K562 (cell line): ENCODE results near the gene DCST1. TPM values are rescaled to one million over a fixed set of nuclear protein-coding genes. Genes with fewer than 3 reads are reported as not detected.

Experiments used
- ATAC-seq: fragments of 200-7000 bp; cut with Tn5 transposase; 3 replicates; pipeline ENCODE4 v1.9.1; 2020; ENCODE audit warnings: moderate library complexity
- BruUV-seq: library from RNA; stranded (reverse); fragments of 400-500 nt; replicated peaks from 2 replicates; lab custom pipeline; 2021; lab: Mats Ljungman, UMichigan
- CTCF ChIA-PET: fragments of 300-600 bp; formaldehyde crosslinking; extraction: SDS; loops from one replicate; lab custom pipeline; 2021; ENCODE audit warnings: low intra/inter-chr PET ratio; lab: Yijun Ruan, JAX
- POLR2A ChIA-PET: fragments of 300-600, 350-650 bp; sonication (Branson Sonifier 250); formaldehyde crosslinking; extraction: SDS; loops from one replicate; lab custom pipeline; 2021; ENCODE audit warnings: antibody characterized with exemption, inconsistent platforms; lab: Yijun Ruan, JAX
- DNase-seq, 4 experiments: peaks; one replicate each; pipeline versions ENCODE4 v3.0.0 to v3.0.0-alpha.2; 2011 to 2018; ENCODE audit warnings: low spot score in 3 of 4, mixed read lengths in 3 of 4; ENCODE audit errors: extremely low read depth in 1 of 4
- FAIRE-seq: peaks from 2 replicates; lab custom pipeline; 2011; peaks lifted over from hg19 to GRCh38; lab: Jason Lieb, UNC
- H2AFZ ChIP-seq: 2 replicates; pipeline ENCODE4 v1.6.0; 2011; ENCODE audit warnings: low read depth, low read length, control low read depth, inconsistent platforms
- H3K27ac ChIP-seq: fragments of 200-600 bp; 3 replicates; pipeline ENCODE4 v1.8.0; 2011; ENCODE audit warnings: low read depth, mild to moderate bottlenecking, control low read depth, inconsistent platforms, low read length, moderate library complexity, mixed read lengths; ENCODE audit errors: extremely low read depth
- H3K27me3 ChIP-seq, 2 experiments: fragments of 300-600 bp in 1 of 2; 2 replicates in 1 of 2; 3 replicates in 1 of 2; pipeline versions ENCODE4 v1.6.0 to v1.8.0; 2011; ENCODE audit warnings: inconsistent platforms in 2 of 2, low read length in 2 of 2, mild to moderate bottlenecking in 1 of 2, mixed read lengths in 1 of 2, moderate library complexity in 1 of 2; ENCODE audit not compliant: control insufficient read depth in 2 of 2, insufficient read depth in 2 of 2
- H3K36me3 ChIP-seq: fragments of 300-600 bp; 3 replicates; pipeline ENCODE4 v1.8.0; 2011; ENCODE audit warnings: mild to moderate bottlenecking, low read length, inconsistent platforms; ENCODE audit not compliant: control insufficient read depth, insufficient read depth
- H3K4me1 ChIP-seq, 2 experiments: fragments of 200-600 bp in 1 of 2; replicated peaks in 1 of 2; 2 replicates in 1 of 2; 3 replicates in 1 of 2; pipeline versions ENCODE4 v1.5.1 to v1.8.0; 2011; ENCODE audit warnings: inconsistent platforms in 2 of 2, low read length in 2 of 2, mild to moderate bottlenecking in 1 of 2, mixed read lengths in 1 of 2, moderate library complexity in 1 of 2; ENCODE audit not compliant: control insufficient read depth in 2 of 2, insufficient read depth in 2 of 2
- H3K4me2 ChIP-seq: 2 replicates; pipeline ENCODE4 v1.6.1; 2011; ENCODE audit warnings: low read length, control low read depth, inconsistent platforms, mixed read lengths; ENCODE audit not compliant: insufficient read depth
- H3K4me3 ChIP-seq: fragments of 200-600 bp; sonication (generic), shearing (Covaris generic); 2 replicates; pipeline ENCODE4 v1.5.1; 2016; ENCODE audit warnings: control low read depth, inconsistent platforms
- H3K79me2 ChIP-seq: fragments of 200-600 bp; 3 replicates; pipeline ENCODE4 v1.8.0; 2011; ENCODE audit warnings: low read length, inconsistent platforms; ENCODE audit not compliant: control insufficient read depth, insufficient read depth
- H3K9ac ChIP-seq, 2 experiments: 2 replicates each; pipeline versions ENCODE4 v1.6.0 to v1.6.1; 2011; ENCODE audit warnings: low read depth in 2 of 2, low read length in 2 of 2, control low read depth in 1 of 2, inconsistent platforms in 1 of 2, mild to moderate bottlenecking in 1 of 2, mixed read lengths in 1 of 2; ENCODE audit not compliant: insufficient read depth in 1 of 2
- H3K9me1 ChIP-seq: one replicate; pipeline ENCODE4 v1.6.0; 2011; ENCODE audit warnings: inconsistent platforms, mild to moderate bottlenecking, low read length, moderate library complexity; ENCODE audit not compliant: control insufficient read depth, insufficient read depth
- H3K9me3 ChIP-seq: replicated peaks from 2 replicates; pipeline ENCODE4 v1.5.1; 2011; ENCODE audit warnings: low read depth, low read length, inconsistent platforms; ENCODE audit not compliant: control insufficient read depth, insufficient read depth
- H4K20me1 ChIP-seq: replicated peaks from 2 replicates; pipeline ENCODE4 v1.6.1; 2011; ENCODE audit warnings: low read length, inconsistent platforms, mixed read lengths; ENCODE audit not compliant: control insufficient read depth, insufficient read depth
- CEBPB ChIP-seq: fragments of 450-650 bp; IDR thresholded peaks from 2 replicates; pipeline ENCODE4 v1.6.1; 2016; ENCODE audit warnings: missing genetic modification characterization, missing compliant biosample characterization
- CEBPG ChIP-seq, 3 experiments: fragments of 200-800 bp in 1 of 3; sonication (Bioruptor generic) in 1 of 3; sonication (generic) in 1 of 3; formaldehyde crosslinking in 1 of 3; IDR thresholded peaks in 2 of 3; conservative IDR thresholded peaks in 1 of 3; 2 replicates each; pipeline versions ENCODE4 v1.6.1 to v1.8.0; 2016 to 2022; ENCODE audit warnings: missing compliant biosample characterization in 2 of 3, missing genetic modification characterization in 2 of 3, mild to moderate bottlenecking in 1 of 3, missing genetic modification reagents in 1 of 3
- ERF ChIP-seq: fragments of 450-650 bp; formaldehyde crosslinking; IDR thresholded peaks from 2 replicates; pipeline ENCODE4 v1.4.0; 2020; ENCODE audit warnings: mild to moderate bottlenecking, mixed read lengths
- FOXJ2 ChIP-seq: fragments of 200-800 bp; sonication (Bioruptor generic); IDR thresholded peaks from 2 replicates; pipeline ENCODE4 v1.6.1; 2016; ENCODE audit warnings: missing genetic modification characterization, missing compliant biosample characterization
- NUFIP1 ChIP-seq: fragments of 450-650 bp; IDR thresholded peaks from 2 replicates; pipeline ENCODE4 v1.6.1; 2018; ENCODE audit not compliant: partially characterized antibody
- TSHZ1 ChIP-seq: fragments of 250-450 bp; sonication (Bioruptor Pico); IDR thresholded peaks from 2 replicates; pipeline ENCODE4 v1.4.0; 2020; ENCODE audit warnings: mild to moderate bottlenecking, moderate library complexity
- ZNF146 ChIP-seq: IDR thresholded peaks from one replicate; pipeline ENCODE4 v1.6.1; 2018; ENCODE audit warnings: missing compliant biosample characterization; ENCODE audit not compliant: unreplicated experiment
- WGBS: fragments of 100-300 bp; shearing (Covaris generic); methylation state at CpG from one replicate; pipeline ENCODE4 v1.1.6; 2016; ENCODE audit warnings: low coverage, mixed read lengths; ENCODE audit not compliant: insufficient coverage; ENCODE audit errors: missing lambda C conversion rate; 5-methylcytosine and 5-hydroxymethylcytosine counted together
- in situ Hi-C: fragments of 300-500 bp; cut with MboI; formaldehyde crosslinking; loops from 4 replicates; pipeline ENCODE4 v1.15.0; 2018; ENCODE audit warnings: inconsistent platforms, mixed read lengths
- intact Hi-C: fragments of 100-400 bp; cut with micrococcal nuclease; formaldehyde crosslinking; loops from 2 replicates; pipeline ENCODE4 v1.14.2; 2022
- polyA plus RNA-seq, 8 experiments: library from polyadenylated mRNA; depleted of rRNA in 4 of 8; stranded (reverse) in 5 of 8; unstranded in 3 of 8; fragments of >200 nt; fragmentation: Nextera tagmentation in 2 of 8; fragmentation: Illumina TruSeq in 1 of 8; extraction: Ambion mirVana in 2 of 8; extraction: Trizol in 1 of 8; gene quantifications; 2 replicates each; pipeline versions ENCODE4 v1.2.1 to v1.2.3, GENCODE V29; 2011 to 2014; ENCODE audit warnings: inconsistent platforms in 1 of 8, missing spikeins in 1 of 8
- total RNA-seq, 7 experiments: library from RNA; depleted of rRNA in 6 of 7; stranded (reverse); fragments of >200 nt in 6 of 7; fragmentation: Illumina TruSeq in 2 of 7; extraction: Trizol in 2 of 7; gene quantifications; 2 replicates each; pipeline versions ENCODE4 v1.2.1 to v1.2.3, GENCODE V29; 2011 to 2021; ENCODE audit warnings: low replicate concordance in 1 of 7

The DCST1 gene
- total and polyA plus RNA-seq, 9 of the 15 experiments (the other 6 are each of a cell fraction or from before 2014, with no cell fraction given) = not detected

- no peaks in the 10 kb centered on the region for H3K36me3 ChIP-seq
Measured at GRCh38 chr1:155094622-155094948, 61.0 kb downstream of the DCST1 start.

More at GRCh38 chr1:155094622-155094948, 61.0 kb downstream of the DCST1 start:
- H3K4me2 ChIP-seq = no peak overlapping the region
- FAIRE-seq (no peak), DNase-seq (no peak), ATAC-seq (no peak)
- ChIA-PET POLR2A (interaction anchor here (1.3 kb wide), 1 partner anchor 36 kb away, joined by 5 read pairs; no protein-coding TSS in a partner anchor), CTCF (interaction anchor here (0.8 to 4.1 kb wide), 4 partner anchors 67 to 113 kb away, joined by 3 to 59 read pairs (median 4); partner anchors contain the start of genes THBS3 and TRIM46)
- no TSS peak for BruUV-seq
- H3K27ac ChIP-seq = no peak overlapping the region
- TF ChIP-seq NUFIP1 (no peak), CEBPB (tag) (peak; percentile 64), ERF (no peak), CEBPG (CRISPR knock-in tag; IDR thresholded peaks at IDR 0.05) (no peak), CEBPG (tag; conservative IDR thresholded peaks at IDR 0.05 in 1 of 2, IDR thresholded peaks at IDR 0.05 in 1 of 2) (peak; percentile 38 to 54; a peak in 2 of 4 replicates), FOXJ2 (tag) (no peak), TSHZ1 (CRISPR knock-in tag) (no peak), ZNF146 (CRISPR knock-in tag) (no peak)
- no peak overlapping the region for H2AFZ ChIP-seq
- H3K9me1 ChIP-seq = peaks cover 5% of the 10 kb centered on the region
- H3K9me3 ChIP-seq = no peaks in the 10 kb centered on the region
- WGBS = 23% methylated on average over 2 of the region's 2 CpGs
- no peak overlapping the region for H3K4me3 ChIP-seq
- no peak overlapping the region for H3K9ac ChIP-seq
- intact Hi-C loops = loop anchor here (2.0 to 10.0 kb wide), 2 partner anchors 46 to 500 kb away; partner anchors contain the start of gene DPM3
- H3K4me1 ChIP-seq = peaks cover 12 to 22% of the 10 kb centered on the region in 2 experiments; a peak in 4 of 5 replicates
- in situ Hi-C loops = loop anchor here (5.0 to 10.0 kb wide), 2 partner anchors 73 to 500 kb away; no protein-coding TSS in a partner anchor
- H3K27me3 ChIP-seq = peaks cover 0 to 3% of the 10 kb centered on the region in 2 experiments; a peak in 1 of 5 replicates
- H3K79me2 ChIP-seq = no peaks in the 10 kb centered on the region
- no peaks in the 10 kb centered on the region for H4K20me1 ChIP-seq
